ENCODE results near the gene WDR55.
"Not testable (repeated sequence)": the region's sequence is repeated elsewhere in the genome, so short reads cannot be mapped to it uniquely, and the experiment has no call there.

The WDR55 gene

DNA sequence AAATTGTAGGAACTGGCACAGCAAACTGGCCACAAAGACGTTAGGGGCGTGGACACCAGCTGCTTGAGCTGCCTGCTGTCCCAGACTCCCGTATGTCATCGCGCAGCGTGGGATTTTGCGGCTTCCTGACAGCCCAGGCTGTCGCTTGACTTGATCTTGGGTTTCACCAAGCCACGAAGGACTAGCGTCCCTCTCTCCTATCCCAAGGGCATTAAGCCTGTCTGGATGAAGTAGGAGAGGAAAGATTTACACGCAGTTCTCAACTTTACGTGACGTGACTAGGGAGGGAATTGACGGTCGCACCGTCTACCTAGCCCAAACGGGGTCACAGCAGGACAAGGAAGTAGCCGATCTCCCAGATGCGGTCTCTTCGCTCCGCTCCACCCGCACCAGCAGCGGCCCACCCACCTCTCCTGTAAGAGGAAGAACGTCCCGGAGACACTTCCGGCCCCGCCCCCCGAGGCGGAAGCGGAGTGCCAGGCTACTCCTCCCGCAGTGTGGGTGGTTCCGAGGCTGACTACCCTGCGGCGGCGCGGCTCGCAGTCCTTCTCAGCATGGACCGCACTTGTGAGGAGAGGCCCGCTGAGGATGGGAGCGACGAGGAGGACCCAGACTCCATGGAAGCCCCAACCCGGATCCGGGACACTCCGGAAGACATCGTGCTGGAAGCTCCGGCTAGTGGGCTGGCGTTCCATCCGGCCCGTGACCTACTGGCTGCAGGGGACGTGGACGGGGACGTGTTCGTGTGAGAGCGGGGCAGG is at the start of gene WDR55:
Gene WDR55, plus strand, starts transcription at position 546 of the 761 bp plus-strand sequence. Its CDS starts 9 bp downstream, at position 555.
- DNase-seq = peak; percentile 92 to 95 (median 93)

- no peak for DNase-seq
These were observed 42.4 kb upstream of the WDR55 start for GRCh38 chr5:140622301-140622700.

DNA sequence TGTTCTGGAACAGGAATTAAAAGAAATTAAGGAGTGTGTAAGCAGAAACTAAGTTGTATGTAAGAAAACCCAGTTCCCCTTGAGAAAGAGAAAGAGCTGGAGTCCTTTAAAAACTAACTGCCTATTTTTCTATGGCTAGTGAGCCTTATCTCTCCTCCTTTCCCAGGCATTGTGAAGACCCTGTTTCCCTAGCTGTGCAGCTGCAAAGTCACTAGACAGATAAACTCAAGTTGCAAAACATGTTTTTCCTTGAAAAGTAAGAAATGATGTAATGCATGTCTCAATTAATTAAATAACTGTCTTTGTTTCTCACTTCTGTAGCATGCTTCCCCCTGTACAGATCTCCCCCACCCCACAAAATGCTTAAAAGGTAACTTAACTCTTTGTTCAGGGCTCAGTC is 41.6 kb upstream of the WDR55 start:
- DNase-seq = not testable (repeated sequence)

DNA sequence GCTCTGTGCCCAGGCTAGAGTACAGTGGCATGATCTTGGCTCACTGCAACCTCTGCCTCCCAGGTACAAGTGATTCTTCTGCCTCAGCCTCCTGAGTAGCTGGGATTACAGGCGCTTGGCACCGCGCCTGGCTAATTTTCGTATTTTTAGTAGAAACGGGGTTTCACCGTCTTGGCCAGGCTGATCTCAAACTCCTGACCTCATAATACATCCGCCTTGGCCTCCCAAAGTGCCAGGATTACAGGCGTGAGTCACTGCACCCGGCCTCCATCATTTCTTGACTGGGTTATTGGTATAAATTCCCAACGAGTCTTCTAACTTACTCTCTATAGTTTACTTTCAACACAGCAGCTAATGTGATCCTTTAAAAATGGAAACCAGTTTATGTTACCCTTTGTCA is 39.8 kb upstream of the WDR55 start:
- not testable (repeated sequence) for DNase-seq

DNA sequence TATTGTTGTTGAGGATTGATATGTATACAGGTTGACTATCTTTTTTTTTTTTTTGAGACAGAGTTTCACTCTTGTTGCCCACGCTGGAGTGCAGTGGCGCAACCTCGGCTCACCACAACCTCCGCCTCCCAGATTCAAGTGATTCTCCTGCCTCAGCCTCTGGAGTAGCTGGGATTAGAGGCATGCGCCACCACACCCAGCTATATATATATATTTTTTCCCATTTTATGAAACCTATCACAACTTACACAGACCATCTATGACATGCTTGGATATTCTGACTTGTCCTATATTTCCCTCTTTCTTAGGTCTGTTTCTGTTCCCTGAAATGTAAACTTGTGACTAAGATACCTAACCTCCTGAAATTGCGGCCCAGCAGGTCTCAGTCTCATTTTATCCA is 36.7 kb upstream of the WDR55 start:
- no peak for DNase-seq

GRCh38 chr5:140628711-140629110 is 36.0 kb upstream of the WDR55 start:
- no peak for DNase-seq

DNA sequence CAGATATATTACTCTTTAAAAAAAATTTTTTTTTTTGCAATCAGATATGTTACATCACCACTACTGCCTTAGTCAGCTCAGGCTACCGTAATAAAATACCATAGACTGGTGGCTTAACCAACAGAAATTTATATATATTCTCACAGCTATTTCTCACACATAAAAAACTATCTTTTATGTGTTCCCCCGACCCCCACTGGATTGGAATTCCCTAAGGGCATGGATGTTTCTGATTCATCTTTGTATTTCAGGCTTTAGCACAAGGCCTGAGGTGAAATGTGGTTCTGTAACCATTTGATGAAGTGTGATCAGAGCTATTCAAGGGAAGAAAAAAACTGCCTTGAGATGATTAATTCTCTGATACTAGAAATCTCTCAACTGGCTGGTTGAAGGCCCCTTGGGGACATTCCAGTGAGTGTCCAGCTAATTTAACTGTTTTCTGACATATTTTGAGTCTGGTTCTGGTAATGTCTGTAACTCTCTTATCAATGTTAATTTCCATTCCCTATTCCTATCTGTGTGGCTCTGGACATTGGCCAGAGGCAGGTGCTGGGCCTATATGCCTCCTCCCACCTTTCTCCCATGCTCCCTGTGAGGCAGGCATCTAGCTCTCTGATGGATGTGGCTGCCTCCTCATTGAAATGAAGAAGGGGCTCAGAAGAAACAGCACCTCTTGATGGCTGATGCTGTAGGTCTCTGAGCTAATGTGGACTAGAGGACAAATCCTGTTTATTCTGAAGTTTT is 34.2 kb upstream of the WDR55 start:
- DNase-seq = no peak

GRCh38 chr5:140631036-140631417 is 33.7 kb upstream of the WDR55 start:
- DNase-seq = no peak

DNA sequence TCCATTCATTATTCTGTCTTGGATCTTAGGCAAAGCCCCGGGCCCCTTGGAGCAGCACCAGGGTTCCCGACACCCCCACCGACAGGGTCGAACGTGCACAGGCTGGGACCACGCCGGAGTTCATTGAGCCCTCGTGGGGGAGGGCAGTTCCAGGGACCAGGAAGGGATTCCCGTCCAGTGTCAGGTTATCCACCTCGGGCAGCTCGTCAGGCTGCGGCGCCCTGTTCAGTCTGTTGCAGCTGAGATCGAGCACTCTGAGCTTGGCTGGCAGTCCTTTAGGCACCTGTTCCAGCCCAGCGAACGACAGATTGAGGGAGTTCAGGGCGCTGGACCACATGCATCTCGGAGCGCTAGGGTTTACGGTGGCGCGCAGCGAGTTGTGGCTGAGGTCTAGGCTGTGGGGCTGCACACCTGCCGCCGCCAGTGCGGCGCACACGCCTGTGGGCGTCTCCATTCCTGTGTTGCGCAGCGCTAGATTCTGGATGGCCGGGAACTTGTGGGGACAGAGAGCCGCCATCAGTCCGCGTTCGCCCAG is 32.8 kb upstream of the WDR55 start:
- DNase-seq = peak; percentile 3 to 67 (median 44)

DNA sequence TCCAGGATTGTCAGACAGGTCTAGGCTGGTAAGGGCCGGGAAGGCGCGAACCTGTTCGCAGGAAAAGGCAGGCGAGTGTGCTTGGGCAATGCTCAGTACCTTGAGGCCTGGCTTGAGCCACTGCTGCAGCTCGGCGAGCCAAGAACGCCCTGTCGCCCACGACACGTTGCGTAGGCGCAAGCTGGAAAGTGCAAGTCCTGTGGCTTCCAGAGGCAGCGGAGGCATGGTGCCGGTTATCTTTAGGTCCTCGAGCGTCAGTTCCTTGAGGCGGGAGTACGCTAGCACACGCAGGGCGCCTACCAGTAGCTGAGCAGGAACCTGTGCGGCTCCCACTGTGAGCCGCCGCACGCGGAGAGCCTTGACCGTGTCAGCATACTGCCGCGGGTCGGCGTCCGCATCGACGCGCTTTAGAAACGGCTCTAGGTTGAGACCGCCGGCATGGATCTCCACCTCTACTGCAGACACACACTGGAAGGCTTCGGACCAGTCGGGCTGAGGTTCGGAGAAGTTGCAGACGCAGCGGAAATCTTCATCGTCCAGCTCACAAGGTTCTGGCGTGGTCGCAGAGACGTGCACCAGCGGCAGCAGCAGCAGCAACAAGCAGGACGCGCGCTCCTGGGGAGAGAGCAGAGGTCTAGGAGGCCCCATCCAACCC is 32.2 kb upstream of the WDR55 start:
- DNase-seq = peak; percentile 16 to 69 (median 44)

DNA sequence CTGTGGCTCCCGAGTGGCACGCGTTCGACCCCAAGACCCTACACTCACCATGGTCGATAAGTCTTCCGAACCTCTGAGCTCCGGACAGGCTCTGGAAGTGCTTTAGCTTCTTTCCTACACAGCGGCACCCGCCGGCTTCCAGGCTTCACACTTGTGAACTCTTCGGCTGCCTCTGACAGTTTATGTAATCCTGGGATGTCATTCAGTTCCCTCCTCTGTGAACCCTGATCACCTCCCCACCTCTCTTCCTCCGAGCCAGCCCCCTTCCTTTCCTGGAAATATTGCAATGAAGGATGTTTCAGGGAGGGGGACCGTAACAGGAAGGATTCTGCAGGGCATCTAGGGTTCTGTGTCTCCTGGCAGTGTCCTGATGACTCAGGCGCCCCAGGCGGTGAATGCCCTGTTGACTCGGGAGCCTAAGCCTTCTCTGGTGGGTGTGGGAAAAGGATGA is 31.7 kb upstream of the WDR55 start, which contains the start of gene CD14:
Gene CD14, minus strand, starts transcription at position 155 of the 451 bp plus-strand sequence. Its CDS starts 104 bp downstream, at position 51.
- peak in 3 of 6 experiments; percentile 31 to 57 (median 50) for DNase-seq

GRCh38 chr5:140633501-140633900 is 31.2 kb upstream of the WDR55 start:
- no peak for DNase-seq

- no peak for DNase-seq
These were observed 30.6 kb upstream of the WDR55 start for GRCh38 chr5:140634103-140634502.

- DNase-seq = no peak
These were observed 29.1 kb upstream of the WDR55 start for GRCh38 chr5:140635291-140636257.

GRCh38 chr5:140637371-140638100 is 27.2 kb upstream of the WDR55 start:
- DNase-seq = no peak

DNA sequence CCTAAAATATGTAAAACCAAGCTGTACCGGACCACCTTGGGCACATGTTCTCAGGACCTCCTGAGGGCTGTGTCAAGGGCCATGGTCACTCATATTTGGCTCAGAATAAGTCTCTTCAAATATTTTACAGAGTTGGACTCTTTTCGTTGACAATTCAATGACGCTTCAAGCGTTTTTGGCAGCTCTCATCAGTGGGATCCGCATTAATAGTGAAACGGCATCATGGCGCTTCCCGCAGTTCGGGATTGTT is 25.9 kb upstream of the WDR55 start:
- DNase-seq = not testable (repeated sequence)

GRCh38 chr5:140639148-140639981 is 25.3 kb upstream of the WDR55 start, which contains the start of gene TMCO6:
Gene TMCO6, plus strand, starts transcription at chr5:140639451. Its CDS starts 77 bp downstream, at chr5:140639528.
- peak; percentile 91 to 96 (median 93) for DNase-seq

- DNase-seq = no peak
These were observed 23.0 kb upstream of the WDR55 start for GRCh38 chr5:140641716-140642115.

DNA sequence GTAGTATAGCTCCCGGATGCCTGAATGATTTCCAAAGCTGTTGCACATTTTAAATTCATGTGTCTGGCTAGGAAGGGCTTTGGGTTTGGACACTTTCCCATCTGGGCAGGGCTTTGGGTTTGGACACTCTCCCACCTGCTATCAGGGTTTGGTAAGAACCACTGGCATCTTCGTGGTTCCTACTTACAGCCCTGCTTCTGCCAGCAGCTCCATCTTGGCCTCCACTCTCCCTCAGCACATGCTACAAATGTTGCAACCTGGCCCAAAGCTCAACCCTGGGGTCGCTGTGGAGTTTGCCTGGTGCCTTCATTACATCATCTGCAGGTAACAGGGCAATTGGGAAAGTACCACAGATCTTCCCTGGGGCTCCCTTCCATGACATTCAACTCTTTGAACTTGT is 22.0 kb upstream of the WDR55 start:
- DNase-seq = no peak

- no peak for DNase-seq
These were observed 17.7 kb upstream of the WDR55 start for GRCh38 chr5:140647042-140647419.

Measured in stimulated activated naive CD4-positive, alpha-beta T cell (primary cell).